GM19351 (cell line): ENCODE results near the gene TBRG4.
"Not testable (repeated sequence)": the region's sequence is repeated elsewhere in the genome, so short reads cannot be mapped to it uniquely, and the experiment has no call there.

Experiments used
- ATAC-seq: cut with Tn5 transposase; IDR thresholded peaks from one replicate; pipeline ENCODE4 v1.9.1; 2021; ENCODE audit warnings: mild to moderate bottlenecking, moderate library complexity; ENCODE audit not compliant: unreplicated experiment

The TBRG4 gene

DNA sequence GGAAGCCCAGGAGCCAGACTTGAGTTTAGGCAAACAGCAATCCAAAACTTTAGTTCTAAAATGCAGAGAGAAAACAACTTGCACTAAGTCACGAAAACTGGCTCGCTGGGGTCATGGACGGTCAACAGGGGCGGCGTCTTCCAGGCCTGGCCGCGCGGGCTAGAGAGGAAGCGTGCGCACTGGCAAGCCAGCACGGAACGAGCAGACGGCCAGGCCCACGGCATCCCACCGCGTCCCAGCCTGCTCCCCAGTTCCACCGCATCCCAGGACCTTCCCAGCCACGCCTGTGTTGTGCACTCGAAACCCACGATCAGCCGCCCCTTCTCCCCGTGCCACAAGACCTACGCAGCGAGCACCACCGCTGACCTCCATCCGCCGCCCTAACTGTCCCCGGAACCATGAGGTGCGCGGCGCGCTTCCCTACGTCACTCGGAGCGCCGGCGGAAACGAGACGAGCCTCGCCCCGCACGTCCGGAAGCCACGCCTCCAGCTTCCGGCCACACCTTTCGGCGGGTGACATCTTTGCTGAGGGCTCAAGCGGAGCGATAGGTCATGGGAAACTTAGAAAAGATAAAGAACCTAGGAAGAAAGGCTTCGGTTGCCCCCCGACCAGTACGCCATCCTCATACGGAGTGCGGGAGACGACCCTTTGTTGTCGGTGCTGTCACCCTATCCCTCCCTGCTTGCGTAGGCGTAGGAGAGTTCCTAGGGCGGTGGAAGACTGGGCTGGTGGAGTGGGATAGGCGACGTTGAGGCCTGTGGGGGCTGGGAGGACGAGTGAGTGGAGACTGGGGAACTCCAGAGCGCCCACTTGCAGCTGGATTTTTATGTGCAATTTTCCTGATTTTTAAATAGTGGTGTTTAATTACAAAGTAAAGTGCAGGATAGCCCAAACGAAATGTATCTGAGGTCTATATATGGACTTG lies at the start of gene TBRG4:
Gene TBRG4, minus strand, starts transcription at position 400 of the 926 bp plus-strand sequence. CDS start 2,460 bp downstream, outside the sequence.
- peak; percentile 93 for ATAC-seq

DNA sequence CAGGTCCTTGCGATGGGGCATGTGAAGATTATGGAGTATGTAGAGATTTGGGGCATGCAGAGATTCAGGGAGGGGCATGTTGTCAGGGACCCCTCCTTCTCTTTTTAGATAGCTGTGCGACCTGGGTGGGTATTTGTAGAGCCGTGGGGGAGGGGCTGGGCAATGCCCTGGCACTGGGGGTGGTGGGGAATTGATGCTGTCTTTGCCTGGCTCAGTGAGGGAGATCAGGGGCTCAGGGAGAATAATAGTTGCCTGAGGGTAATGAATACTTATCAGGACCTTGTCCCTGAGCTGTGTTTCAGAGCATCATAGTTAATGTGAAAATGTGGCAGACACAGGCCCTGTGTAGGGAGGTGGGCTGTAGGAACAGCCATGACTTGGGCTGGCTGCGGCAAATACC lies 49.6 kb upstream of the TBRG4 start:
- ATAC-seq, result no peak

- peak; percentile 68 for ATAC-seq
These were observed 49.0 kb upstream of the TBRG4 start for GRCh38 chr7:45160417-45160881.

- no peak for ATAC-seq
These were observed 47.8 kb upstream of the TBRG4 start for GRCh38 chr7:45159296-45159695.

GRCh38 chr7:45158471-45158870 lies 47.0 kb upstream of the TBRG4 start:
- no peak for ATAC-seq

DNA sequence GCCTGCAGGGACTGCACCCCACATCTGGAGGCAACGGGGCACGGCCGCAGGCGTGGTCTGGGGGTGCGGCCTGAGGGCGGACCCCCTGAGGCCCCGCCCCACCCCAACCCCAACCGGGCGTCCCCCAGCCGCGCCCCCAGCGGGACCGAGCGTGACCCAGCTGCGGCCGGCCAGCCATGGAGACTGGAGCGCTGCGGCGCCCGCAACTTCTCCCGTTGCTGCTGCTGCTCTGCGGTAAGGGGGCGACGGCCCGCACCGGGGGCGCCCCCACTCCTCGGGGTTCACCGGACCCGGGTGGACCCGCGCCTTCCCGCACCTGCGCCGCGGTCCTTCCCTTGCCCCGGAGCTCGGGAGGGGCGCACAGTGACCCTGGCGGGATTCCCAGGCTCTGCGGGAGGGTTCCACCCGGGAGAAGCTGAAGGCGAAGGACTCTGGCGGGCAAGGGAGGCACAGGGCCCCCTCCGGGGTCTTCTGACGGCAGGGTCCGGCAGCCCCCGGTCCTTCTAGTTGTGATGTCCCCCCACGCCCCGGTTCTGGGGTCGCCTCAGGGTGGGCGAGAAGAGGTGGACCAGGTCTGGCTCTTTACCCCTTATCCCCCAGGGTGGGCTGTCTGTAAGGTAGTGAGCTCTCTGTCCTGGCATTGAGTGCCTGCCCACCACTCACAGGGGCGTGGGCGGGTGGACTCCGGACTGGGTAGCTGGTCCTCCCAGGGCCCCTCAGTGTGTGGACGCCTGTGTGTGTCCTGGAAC lies 46.3 kb upstream of the TBRG4 start, which contains the start of gene RAMP3:
Gene RAMP3, plus strand, starts transcription at position 139 of the 749 bp plus-strand sequence. Its CDS starts 38 bp downstream, at position 177.
- no peak for ATAC-seq

DNA sequence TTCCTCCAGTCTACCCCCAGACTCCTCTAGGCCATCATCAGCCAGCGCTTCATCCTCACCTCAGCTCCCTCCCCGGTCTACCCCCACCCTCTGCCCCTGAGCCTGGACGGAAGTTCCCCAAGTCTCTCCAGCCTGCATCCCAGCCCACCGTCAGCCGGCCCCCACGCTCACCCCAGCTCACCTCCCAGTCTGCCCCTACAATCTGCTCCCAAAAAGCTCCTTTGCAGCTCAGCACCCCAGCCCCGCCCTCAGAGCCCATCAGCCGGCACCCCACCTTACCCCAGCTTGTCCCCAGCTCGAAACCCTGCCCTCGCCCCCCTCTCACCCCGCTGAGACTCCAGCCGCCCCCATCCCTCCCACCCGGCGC lies 45.8 kb upstream of the TBRG4 start:
- ATAC-seq, result no peak

DNA sequence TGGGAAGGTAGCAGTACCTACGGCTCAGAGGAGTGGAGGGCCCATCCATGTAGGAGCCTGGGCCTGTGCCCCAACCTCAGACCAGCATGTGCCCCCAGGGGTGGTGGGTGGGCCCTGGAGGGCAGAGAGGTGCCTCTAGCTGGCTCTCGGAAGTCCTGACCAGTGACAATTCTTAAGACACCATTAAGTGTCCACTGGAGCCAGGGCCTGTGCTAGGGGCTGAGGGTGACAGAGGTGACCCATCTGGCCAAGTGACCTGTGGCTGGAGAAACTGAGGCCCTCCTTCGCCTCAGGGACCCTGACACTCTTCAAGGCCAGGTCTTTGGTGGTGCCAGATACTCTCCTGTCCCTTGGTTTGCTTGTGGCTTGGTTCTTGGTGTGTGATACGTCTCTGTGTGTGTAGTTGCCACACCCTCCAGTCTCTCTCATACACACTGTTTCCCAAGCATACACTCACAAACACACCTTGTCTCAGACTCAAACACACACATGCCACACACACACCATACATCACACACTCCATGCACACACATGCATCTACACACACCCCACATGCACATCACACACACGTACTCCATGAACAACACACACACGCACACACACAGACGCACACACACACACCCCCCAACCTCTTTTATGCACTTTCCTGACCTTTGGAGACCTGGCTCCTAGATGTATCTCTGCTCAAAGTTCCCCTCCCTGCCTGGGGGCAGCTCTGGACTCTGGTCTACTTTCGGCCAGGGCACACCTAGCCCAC lies 45.2 kb upstream of the TBRG4 start:
- ATAC-seq, result no peak

DNA sequence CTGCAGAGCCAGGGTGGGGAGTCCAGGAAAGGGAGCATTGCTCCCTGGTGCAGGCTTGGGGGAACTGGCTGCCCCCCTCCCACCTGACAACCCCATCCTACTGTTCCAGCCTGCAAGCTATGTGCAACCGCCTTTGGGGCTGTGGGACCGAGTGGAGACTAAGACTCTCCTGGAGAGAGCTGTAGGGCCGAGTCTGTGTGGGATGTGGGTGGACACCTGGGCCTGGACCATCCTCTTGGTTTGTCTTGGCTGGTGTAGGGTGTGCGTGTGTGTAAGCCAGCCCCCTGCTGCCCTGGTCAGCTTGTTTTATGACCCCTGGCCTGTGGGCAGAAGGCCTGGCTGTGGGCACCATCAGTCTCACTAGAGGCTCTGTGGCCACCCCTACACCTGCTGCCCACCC lies 44.4 kb upstream of the TBRG4 start:
- ATAC-seq, result no peak

DNA sequence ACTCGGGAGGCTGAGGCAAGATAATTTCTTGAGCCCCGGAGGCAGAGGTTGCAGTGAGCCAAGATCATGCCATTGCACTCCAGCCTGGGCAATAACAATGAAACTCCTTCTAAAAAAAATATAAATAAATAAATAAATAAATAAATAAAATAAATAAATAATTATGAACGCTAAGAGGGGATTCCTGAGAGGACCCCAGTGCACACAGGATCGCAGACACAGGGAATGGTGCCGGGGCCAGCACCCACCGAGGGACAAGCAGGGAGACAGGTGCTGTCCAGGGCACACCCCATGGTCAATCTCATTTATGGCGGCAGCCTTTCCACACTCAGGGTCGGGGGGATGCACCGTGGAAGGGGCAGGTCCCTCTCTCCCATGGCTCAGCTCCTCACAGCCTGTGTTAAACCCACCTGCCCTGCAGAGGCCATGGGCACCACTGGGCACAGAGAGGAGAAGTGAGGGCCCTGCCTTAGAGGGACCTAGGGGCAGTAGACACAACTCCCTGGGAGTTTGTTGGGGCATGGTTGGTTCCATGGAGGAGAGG lies 43.9 kb upstream of the TBRG4 start:
- ATAC-seq, result no peak

GRCh38 chr7:45153861-45154260 lies 42.4 kb upstream of the TBRG4 start:
- not testable (repeated sequence) for ATAC-seq

DNA sequence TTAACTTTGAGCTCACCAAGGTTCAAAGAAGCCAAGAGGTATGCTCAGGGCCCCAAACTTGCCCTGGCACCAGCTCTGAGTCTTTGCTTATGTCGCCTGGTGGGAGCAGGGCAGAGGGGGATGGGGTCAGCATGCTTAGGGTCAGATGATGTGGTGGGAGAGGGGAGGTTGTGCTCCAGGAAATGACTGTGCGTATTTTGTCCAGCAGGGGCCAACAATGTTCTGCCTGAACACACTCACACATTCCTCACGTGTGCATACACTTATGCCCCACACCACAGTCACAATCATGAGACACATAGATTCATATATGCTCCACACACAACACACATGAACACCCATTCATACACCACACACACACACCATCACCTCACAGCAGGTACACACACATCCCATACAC lies 41.7 kb upstream of the TBRG4 start:
- ATAC-seq, result no peak

GRCh38 chr7:45151967-45152366 lies 40.5 kb upstream of the TBRG4 start:
- no peak for ATAC-seq

DNA sequence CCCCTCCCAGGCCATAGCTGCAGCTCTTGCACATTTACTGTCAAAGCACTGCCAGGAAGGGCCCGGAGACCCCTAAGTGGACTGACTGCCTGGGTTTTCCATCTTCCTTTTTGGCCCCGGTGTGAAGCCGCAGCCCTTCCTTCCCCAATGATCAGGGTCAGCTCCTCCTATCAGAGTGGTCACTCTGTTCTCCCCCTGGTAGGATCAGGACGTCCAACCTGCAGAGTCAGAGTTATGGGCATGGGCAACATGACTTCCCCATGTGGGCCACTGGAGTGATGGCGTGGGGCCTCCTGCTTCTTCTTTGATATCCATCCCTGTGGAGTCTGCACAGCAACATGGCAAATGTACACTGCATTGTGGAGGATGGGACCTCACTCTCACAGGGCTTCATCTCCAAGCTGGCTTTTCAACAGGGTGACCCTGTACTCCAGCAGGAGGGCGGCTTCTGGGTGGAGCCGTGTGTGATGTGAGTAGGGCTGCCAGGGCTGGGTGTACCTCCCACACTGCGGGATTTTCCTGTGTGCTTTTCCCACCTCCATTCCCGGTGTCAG lies 39.7 kb upstream of the TBRG4 start:
- no peak for ATAC-seq

DNA sequence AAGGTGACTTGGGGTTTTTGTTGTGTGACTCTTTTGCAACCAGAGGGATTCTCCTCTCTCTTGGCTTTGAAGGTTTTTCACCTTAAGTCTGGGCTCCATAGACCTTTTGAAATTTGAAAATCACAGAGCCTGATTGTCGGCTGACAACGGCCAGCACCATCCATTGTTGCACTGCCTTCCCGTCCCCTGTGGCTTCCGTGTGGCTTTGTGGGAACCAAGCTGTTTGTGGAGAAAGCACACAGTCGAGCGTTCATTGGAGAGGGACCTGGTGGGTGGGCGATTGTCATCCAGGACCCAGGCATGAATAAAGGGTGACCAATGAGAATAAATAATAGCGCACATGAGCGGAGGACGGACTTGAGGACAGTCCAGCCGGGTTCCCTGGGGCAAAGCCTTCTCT lies 38.7 kb upstream of the TBRG4 start:
- ATAC-seq, result no peak

- ATAC-seq, result no peak
These were observed 38.1 kb upstream of the TBRG4 start for GRCh38 chr7:45149606-45150005.

DNA sequence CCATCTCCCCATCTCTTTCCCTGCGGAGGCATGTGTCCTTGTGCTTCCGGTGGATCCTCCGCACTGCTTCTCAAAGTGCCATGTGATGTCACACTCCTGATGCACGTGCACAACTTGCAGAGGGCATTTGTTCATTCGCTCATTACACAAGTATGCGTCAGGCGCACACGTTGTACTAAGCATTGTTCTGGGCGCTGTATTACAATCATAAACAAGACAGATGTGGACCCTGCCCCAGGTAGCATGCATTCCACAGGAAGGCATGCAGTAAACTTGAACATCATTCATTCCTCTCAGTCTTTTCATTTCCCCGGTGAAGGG lies 37.1 kb upstream of the TBRG4 start:
- no peak for ATAC-seq

DNA sequence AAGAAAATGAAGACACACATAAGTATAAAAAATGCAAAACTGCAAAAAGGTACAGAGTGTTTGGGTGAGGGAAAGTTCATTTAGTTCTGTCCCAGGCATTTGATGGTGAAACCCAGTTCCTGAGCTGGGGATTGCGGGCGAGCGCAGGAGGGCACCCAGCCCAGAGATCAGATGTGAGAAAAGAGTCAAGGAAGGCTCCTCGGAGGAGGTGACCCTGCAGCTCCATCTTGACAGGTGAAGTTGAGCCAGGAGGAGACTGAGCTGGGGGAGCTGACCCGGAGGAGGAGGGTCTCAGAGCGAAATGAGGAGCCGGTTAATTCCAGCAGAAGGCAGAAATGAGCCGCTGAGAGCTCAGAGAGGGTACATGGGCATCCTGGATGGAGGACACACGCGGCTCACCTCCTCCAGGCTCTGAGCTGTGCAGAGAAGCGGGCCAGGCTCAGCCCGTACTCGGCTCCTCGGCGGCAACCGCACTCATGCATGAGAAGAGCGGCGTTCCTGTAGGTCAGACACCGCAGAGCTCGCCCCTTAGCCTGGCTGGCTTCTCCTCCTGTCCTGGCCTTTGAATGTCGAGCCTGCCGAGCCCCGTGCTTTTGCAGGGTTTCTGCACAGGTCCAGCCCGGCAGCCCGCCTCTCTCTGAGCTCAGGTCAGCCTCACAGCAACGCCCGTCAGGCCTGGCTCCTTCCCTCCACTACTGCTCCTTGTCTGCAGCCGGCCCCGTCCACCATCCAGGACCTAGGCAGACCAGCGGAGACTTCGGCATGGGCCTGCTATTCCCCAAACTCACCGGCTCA lies 36.6 kb upstream of the TBRG4 start:
- ATAC-seq, result no peak

DNA sequence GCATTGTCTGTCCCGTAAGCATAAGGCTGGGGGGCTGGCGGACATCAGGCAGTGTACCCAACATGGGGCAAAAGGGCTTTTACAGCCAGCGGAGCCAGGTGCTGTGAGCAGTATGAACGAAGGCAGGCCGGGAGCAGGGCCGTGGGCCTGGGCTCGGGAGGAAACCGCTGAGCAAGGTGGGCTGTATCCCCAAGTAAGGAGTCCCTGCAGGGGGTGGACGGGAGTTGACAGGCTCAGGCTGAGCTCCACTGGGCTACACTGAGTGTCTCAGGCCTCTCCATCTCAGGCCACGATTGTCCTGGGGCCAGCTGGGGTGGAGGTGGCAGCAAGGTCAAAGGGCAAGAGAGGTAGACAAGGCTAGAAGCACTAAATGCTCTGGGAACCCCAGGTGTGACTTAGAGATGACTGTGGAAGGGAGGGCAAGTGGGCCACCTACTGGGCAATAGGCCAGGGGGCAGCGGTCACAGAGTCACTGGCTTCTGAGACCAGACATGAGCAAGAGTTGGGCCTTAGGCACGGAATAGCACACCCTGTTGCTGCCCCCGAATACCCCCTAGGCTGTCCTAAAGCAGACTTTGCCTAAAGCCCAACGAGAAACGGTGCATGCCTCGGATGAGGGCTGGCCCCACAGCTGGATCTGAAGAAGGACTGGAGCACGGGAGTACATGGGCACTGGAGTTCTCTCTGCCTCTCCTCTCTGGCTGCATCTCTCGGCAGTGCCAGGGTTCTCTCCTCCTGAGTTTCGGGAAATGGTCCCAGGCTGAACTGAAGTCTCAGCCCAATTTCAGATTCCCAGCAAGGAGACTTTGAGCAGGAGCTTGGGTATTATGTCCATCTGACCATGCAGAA lies 35.3 kb upstream of the TBRG4 start:
- ATAC-seq, result no peak
